ENCODE measurements around the gene PLA1A.

PLA1A gene

DNA sequence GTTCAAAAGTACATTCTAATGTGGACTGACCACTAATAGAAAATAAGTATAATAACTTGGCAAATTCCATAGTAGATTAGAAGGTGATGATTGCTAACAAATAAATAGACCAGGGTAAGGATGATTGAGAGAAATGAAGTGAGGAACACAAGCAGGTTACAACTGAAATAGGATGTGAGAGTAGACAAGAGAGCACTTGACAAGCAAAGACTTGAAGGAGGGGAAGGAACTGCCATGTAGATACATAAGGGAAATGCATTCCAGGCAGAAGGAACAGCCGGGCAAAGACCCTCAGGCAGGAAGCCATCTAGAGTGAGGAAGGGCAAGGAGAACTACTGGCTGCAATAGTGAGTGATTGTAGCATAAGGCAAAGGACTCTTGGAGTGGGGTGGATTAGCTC, 5.0 kb downstream of the PLA1A start:
- no peak for TF ChIP-seq CTCF (conservative IDR thresholded peaks at IDR 0.05; ENCODE audit: low read depth)
- CTCF ChIA-PET = no interaction called here
- no peak overlapping the region for H3K27ac ChIP-seq
- POLR2A ChIA-PET (ENCODE audit: low non-redundant PET) = no interaction called here
- DNase-seq (ENCODE audit: low spot score) = no peak

- POLR2A ChIA-PET (ENCODE audit: low non-redundant PET) = no interaction called here
Measured at GRCh38 chr3:119604878-119605277, 7.2 kb downstream of the PLA1A start.

DNA sequence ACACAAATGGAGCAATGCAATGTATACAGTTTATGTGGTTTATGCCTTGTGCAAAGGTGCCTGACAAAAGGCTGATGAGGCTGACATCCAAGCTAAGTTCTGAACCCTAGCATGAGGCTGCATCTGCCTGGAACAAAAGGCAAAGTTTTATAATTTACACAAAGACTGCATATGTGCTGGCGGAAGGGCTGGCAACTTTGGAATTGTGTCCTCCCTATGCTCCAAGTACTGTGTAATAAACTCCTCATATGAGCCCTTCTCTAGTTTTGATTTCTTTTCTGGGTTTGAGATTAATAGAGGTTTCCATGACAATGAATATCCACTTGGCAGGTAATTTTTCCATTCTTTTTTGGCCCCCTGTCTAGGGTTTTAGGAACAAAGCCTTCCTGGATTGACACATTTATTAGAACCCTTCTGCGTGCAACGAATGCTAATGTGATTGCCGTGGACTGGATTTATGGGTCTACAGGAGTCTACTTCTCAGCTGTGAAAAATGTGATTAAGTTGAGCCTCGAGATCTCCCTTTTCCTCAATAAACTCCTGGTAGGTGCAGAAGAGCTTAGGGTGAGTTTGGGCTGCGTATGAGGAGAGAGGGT, 10.8 kb downstream of the PLA1A start:
- DNase-seq (ENCODE audit: low spot score) = no peak
- no peak overlapping the region for H3K27ac ChIP-seq
- POLR2A ChIA-PET (ENCODE audit: low non-redundant PET) = no interaction called here
- no peak for TF ChIP-seq CTCF (conservative IDR thresholded peaks at IDR 0.05; ENCODE audit: low read depth)
- CTCF ChIA-PET = no interaction called here

More at GRCh38 chr3:119604878-119605277, 7.2 kb downstream of the PLA1A start:
- CTCF ChIA-PET = interaction anchor here (0.5 kb wide), 1 partner anchor 77 kb away, joined by 3 read pairs; no protein-coding TSS in a partner anchor
- peak; percentile 24 for DNase-seq (ENCODE audit: low spot score)
- TF ChIP-seq CTCF (conservative IDR thresholded peaks at IDR 0.05; ENCODE audit: low read depth) = no peak
- no peak overlapping the region for H3K27ac ChIP-seq

DNA sequence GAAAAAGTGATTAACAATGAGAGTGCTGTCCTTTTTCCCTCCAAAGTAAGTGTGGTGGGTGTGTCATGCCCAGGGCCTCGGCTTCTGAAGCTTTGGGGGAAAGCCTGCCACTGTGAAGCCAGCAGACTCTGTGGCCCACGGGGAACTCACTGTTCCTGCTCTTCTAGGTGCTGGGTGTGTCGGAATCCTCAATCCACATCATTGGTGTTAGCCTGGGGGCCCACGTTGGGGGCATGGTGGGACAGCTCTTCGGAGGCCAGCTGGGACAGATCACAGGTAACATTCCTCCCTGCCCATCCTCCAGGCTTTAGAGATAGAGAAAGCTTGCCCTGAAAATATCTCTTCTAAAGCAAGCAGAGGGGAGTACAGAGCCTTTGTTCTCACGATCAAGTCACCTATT, 11.6 kb downstream of the PLA1A start:
- ChIA-PET CTCF (no interaction called here), POLR2A (ENCODE audit: low non-redundant PET) (no interaction called here)
- no peak for DNase-seq (ENCODE audit: low spot score)
- no peak for TF ChIP-seq CTCF (conservative IDR thresholded peaks at IDR 0.05; ENCODE audit: low read depth)
- H3K27ac ChIP-seq = no peak overlapping the region

DNA sequence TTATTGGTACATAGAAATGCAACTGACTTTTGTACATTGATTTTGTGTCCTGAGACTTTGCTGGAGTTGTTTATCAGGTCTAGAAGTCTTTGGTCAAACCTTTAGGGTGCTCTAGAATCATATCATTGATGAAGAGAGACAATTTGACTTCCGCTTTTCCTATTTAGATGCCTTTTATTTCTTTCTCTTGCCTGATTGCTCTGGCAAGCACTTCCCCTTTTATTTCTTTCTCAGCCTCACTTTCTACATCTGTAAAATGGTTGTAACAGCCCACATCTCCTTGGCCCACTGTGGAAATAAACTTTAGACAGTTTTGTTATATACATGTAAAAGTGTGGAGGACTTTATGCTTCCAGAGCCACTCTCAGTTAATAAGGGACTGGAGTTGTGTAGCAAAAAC, 14.0 kb downstream of the PLA1A start:
- TF ChIP-seq CTCF (conservative IDR thresholded peaks at IDR 0.05; ENCODE audit: low read depth) = no peak
- CTCF ChIA-PET = no interaction called here
- no peak for DNase-seq (ENCODE audit: low spot score)
- no peak overlapping the region for H3K27ac ChIP-seq
- POLR2A ChIA-PET (ENCODE audit: low non-redundant PET) = no interaction called here

- no peak for DNase-seq (ENCODE audit: low spot score)
- POLR2A ChIA-PET (ENCODE audit: low non-redundant PET) = no interaction called here
- no peak overlapping the region for H3K27ac ChIP-seq
- CTCF ChIA-PET = no interaction called here
- no peak for TF ChIP-seq CTCF (conservative IDR thresholded peaks at IDR 0.05; ENCODE audit: low read depth)
Measured at GRCh38 chr3:119613201-119613600, 15.5 kb downstream of the PLA1A start.

- no peak overlapping the region for H3K27ac ChIP-seq
- ChIA-PET POLR2A (ENCODE audit: low non-redundant PET) (no interaction called here), CTCF (no interaction called here)
- no peak for DNase-seq (ENCODE audit: low spot score)
- no peak for TF ChIP-seq CTCF (conservative IDR thresholded peaks at IDR 0.05; ENCODE audit: low read depth)
Measured at GRCh38 chr3:119613872-119614271, 16.2 kb downstream of the PLA1A start.
